K562 (cell line): ENCODE data around the gene RPL19. TPM values are rescaled to one million over a fixed set of nuclear protein-coding genes. Genes with fewer than 3 reads are reported as not detected.

Experiments used
- ARHGAP35 ChIP-seq: fragments of 450-650 bp; IDR thresholded peaks from 2 replicates; pipeline ENCODE4 v1.6.1; 2018; ENCODE audit not compliant: partially characterized antibody
- GABPB1 ChIP-seq: sonication (generic); formaldehyde crosslinking; IDR thresholded peaks from 2 replicates; pipeline ENCODE4 v1.8.0; 2022; ENCODE audit warnings: mild to moderate bottlenecking, missing genetic modification reagents
- POLR3G ChIP-seq: IDR thresholded peaks from 2 replicates; pipeline ENCODE4 v1.6.1; 2011; ENCODE audit not compliant: insufficient read length, insufficient replicate concordance; ENCODE audit errors: extremely low read depth
- ZNF12 ChIP-seq: sonication (generic); formaldehyde crosslinking; IDR thresholded peaks from 2 replicates; pipeline ENCODE4 v1.4.0; 2020; ENCODE audit warnings: mild to moderate bottlenecking, missing genetic modification reagents
- ZNF217 ChIP-seq: sonication (generic); formaldehyde crosslinking; IDR thresholded peaks from 2 replicates; pipeline ENCODE4 v1.8.0; 2022; ENCODE audit warnings: mild to moderate bottlenecking, missing genetic modification reagents
- ZNF41 ChIP-seq: fragments of 250-450 bp; sonication (Bioruptor Pico); conservative IDR thresholded peaks from 2 replicates; pipeline ENCODE4 v1.4.0; 2020; ENCODE audit warnings: mild to moderate bottlenecking
- polyA plus RNA-seq, 8 experiments: library from polyadenylated mRNA; depleted of rRNA in 4 of 8; stranded (reverse) in 5 of 8; unstranded in 3 of 8; fragments of >200 nt; fragmentation: Nextera tagmentation in 2 of 8; fragmentation: Illumina TruSeq in 1 of 8; extraction: Ambion mirVana in 2 of 8; extraction: Trizol in 1 of 8; gene quantifications; 2 replicates each; pipeline versions ENCODE4 v1.2.1 to v1.2.3, GENCODE V29; 2011 to 2014; ENCODE audit warnings: inconsistent platforms in 1 of 8, missing spikeins in 1 of 8
- total RNA-seq, 7 experiments: library from RNA; depleted of rRNA in 6 of 7; stranded (reverse); fragments of >200 nt in 6 of 7; fragmentation: Illumina TruSeq in 2 of 7; extraction: Trizol in 2 of 7; gene quantifications; 2 replicates each; pipeline versions ENCODE4 v1.2.1 to v1.2.3, GENCODE V29; 2011 to 2021; ENCODE audit warnings: low replicate concordance in 1 of 7
- TF ChIP-seq, protein P1 (sequence below): IDR thresholded peaks from 2 replicates; pipeline ENCODE4 v1.6.1; 2016; ENCODE audit warnings: missing genetic modification characterization, missing compliant biosample characterization
- TF ChIP-seq, protein P2 (sequence below): sonication (generic); formaldehyde crosslinking; IDR thresholded peaks from 2 replicates; pipeline ENCODE4 v1.9.0; 2022; ENCODE audit warnings: mild to moderate bottlenecking, missing genetic modification reagents

The RPL19 gene
- total and polyA plus RNA-seq, 9 of the 15 experiments (the other 6 are each of a cell fraction or from before 2014, with no cell fraction given): 2,263 to 4,614 (median 3,727) TPM

DNA sequence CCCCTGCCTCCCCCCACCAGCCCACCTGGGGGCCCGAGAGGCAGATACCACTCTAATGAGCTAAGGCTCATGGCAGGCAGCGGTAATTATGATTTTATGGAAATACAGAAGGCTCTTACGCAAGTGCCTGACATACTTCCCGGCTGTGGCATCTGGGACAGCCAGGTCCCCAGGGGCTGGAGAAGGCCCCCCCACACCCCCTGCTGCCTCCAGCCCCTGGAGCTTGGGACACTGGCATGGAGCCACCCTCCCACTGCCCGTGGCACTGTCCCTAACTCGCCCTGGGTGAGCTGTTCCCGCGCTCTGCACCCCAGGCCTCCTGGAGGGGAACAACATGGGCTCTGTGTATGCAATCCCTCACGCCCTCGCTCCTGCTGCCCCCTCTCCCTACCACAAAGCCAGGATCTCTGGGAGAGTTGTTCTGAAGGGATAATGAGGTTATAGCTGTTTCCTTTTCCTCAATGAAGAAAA lies 31.0 kb downstream of the RPL19 start (continued):
- TF ChIP-seq, protein P1, sequence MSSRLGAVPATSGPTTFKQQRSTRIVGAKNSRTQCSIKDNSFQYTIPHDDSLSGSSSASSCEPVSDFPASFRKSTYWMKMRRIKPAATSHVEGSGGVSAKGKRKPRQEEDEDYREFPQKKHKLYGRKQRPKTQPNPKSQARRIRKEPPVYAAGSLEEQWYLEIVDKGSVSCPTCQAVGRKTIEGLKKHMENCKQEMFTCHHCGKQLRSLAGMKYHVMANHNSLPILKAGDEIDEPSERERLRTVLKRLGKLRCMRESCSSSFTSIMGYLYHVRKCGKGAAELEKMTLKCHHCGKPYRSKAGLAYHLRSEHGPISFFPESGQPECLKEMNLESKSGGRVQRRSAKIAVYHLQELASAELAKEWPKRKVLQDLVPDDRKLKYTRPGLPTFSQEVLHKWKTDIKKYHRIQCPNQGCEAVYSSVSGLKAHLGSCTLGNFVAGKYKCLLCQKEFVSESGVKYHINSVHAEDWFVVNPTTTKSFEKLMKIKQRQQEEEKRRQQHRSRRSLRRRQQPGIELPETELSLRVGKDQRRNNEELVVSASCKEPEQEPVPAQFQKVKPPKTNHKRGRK (tag): no peak
- TF ChIP-seq ZNF41 (CRISPR knock-in tag) (no peak), ZNF12 (no peak), ARHGAP35 (no peak), GABPB1 (CRISPR knock-in tag) (no peak), POLR3G (no peak), ZNF217 (CRISPR knock-in tag) (no peak)
- TF ChIP-seq, protein P2, sequence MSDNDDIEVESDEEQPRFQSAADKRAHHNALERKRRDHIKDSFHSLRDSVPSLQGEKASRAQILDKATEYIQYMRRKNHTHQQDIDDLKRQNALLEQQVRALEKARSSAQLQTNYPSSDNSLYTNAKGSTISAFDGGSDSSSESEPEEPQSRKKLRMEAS (CRISPR knock-in tag): no peak
